ENCODE data around the gene SMYD3. TPM values are rescaled to one million over a fixed set of nuclear protein-coding genes. Genes with fewer than 3 reads are reported as not detected.
A peak's percentile ranks its signal among the peaks of the same experiment; 100 is the strongest.

Gene SMYD3
- total and polyA plus RNA-seq, 2 of the 13 experiments (the other 11 are each of a cell fraction or from before 2014, with no cell fraction given), result 27.7 to 35.8 TPM

DNA sequence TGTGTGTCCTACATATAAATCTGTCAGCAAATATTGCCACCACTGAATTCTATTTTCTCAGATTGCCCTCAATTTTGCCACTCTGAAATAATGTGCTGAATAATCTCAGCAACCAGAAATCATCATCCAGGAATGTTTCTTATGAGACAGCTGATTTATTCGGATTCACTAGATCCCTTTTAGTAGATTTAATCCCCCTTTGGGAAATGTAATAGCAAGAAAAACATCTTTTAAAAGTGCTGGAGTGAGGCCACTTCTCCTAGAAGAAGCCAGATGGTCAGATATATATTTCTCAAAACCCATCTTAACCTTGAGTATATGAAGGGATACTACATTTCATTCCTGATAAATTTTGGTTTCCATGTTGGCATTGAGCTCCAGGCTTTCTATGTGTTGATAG, 327.7 kb downstream of the SMYD3 start (continued):
- TF ChIP-seq KMT2B (CRISPR knock-in tag; IDR thresholded peaks at IDR 0.05) (no peak), AGO2 (optimal IDR thresholded peaks at IDR 0.05; ENCODE audit: low read depth, low read length) (no peak)

DNA sequence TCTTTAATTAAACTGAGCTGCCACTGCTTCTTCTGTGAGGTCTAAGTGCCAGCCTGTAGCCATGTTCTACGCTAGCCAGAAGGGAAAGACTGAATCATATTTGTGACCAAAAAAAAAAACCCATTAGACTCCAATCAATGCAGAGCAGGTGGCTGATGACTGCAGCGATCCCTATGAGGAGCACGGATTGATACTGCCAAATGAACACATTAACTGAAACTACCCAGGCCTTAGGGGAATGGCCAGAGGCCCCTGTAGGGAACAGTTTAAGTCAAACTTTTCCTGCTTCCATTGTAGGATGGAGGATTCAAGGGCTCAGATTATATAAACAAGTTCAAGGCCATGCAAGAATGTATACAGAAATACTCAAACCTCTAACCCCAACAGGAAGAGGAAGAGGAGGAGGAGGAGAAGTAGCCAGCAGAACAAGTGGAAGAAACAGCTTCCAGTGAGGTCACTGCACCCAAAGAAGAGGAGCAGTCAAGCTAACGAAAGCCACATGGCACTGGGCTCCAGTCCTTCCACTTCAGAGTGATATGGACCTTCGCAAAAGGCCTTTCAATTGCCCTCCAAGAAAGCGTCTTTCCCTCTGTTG, 328.3 kb downstream of the SMYD3 start:
- DNase-seq (ENCODE audit: low spot score), result peak; percentile 38
- H3K36me3 ChIP-seq (replicated peaks in 1 of 2; ENCODE audit: control insufficient read depth in 1 of 2, insufficient read depth in 2 of 2, low read length in 2 of 2), result no peaks in the 10 kb centered on the region
- BruUV-seq (replicated peaks), result no TSS peak
- intact Hi-C loops (cut with micrococcal nuclease; ENCODE audit: unreplicated experiment), result loop anchor here (5.0 kb wide), 1 partner anchor 38 kb away; no protein-coding TSS in a partner anchor
- H3K9ac ChIP-seq (ENCODE audit: insufficient read depth, low read depth, low read length), result no peak overlapping the region
- H3K79me2 ChIP-seq (ENCODE audit: insufficient read depth, low read length), result no peaks in the 10 kb centered on the region
- H3K4me2 ChIP-seq (ENCODE audit: low read depth, low read length), result 0 out of 2 replicates have a peak overlapping the region, but pooled peaks have one; percentile 19
- in situ Hi-C loops (cut with HindIII; ENCODE audit: extremely low pct_ligation_motif_present, low pct_unique_long_range_greater_than_20kb), result no loop called here
- no peaks in the 10 kb centered on the region for H3K27me3 ChIP-seq (ENCODE audit: control insufficient read depth in 1 of 2, insufficient read depth in 2 of 2, low read length in 2 of 2)
- H2AFZ ChIP-seq (ENCODE audit: low read length), result no peak overlapping the region
- ATAC-seq, result no peak
- no peaks in the 10 kb centered on the region for H4K20me1 ChIP-seq (ENCODE audit: insufficient read depth, low read length)
- 87% methylated on average over 6 of the region's 6 CpGs for WGBS (ENCODE audit: low lambda C conversion rate)
- no peaks in the 10 kb centered on the region for H3K9me3 ChIP-seq (ENCODE audit: low read length)
- H3K4me1 ChIP-seq (ENCODE audit: insufficient read depth, low read length), result peaks cover 50% of the 10 kb centered on the region
- FAIRE-seq, result no peak
- H3K27ac ChIP-seq (ENCODE audit: extremely low read length, insufficient read depth, low read length), result no peak overlapping the region
- ChIA-PET CTCF (ENCODE audit: low intra/inter-chr PET ratio, low total read pairs) (no interaction called here), POLR2A (no interaction called here)
- no peak overlapping the region for H3K4me3 ChIP-seq (replicated peaks in 1 of 3; ENCODE audit: insufficient read depth in 1 of 3, low read depth in 2 of 3, low read length in 3 of 3)
- TF ChIP-seq ZNF773 (CRISPR knock-in tag; IDR thresholded peaks at IDR 0.05; ENCODE audit: borderline replicate concordance), result no peak
- TF ChIP-seq NR2F2 (IDR thresholded peaks at IDR 0.05; ENCODE audit: borderline replicate concordance, low read depth), result no peak
- no peak for TF ChIP-seq FOXP1 (IDR thresholded peaks at IDR 0.05)
- peak; percentile 16; the same call in 1 of the 2 replicates for TF ChIP-seq FOXP1 (CRISPR knock-in tag; IDR thresholded peaks at IDR 0.05)
- no peak for TF ChIP-seq ZBTB21 (CRISPR knock-in tag; IDR thresholded peaks at IDR 0.05)
- 0 out of 2 replicates have a peak, but pooled peaks have one; percentile 26 for TF ChIP-seq ZNF644 (CRISPR knock-in tag; IDR thresholded peaks at IDR 0.05; ENCODE audit: low read depth)
- TF ChIP-seq ZFP37 (CRISPR knock-in tag; IDR thresholded peaks at IDR 0.05; ENCODE audit: borderline replicate concordance), result no peak
- peak; percentile 48; the same call in 1 of the 2 replicates for TF ChIP-seq NCOA2 (CRISPR knock-in tag; IDR thresholded peaks at IDR 0.05)
- no peak for TF ChIP-seq HDAC1 (CRISPR knock-in tag; IDR thresholded peaks at IDR 0.05)
- TF ChIP-seq KMT2B (CRISPR knock-in tag; IDR thresholded peaks at IDR 0.05), result no peak
- no peak for TF ChIP-seq ZNF749 (CRISPR knock-in tag; IDR thresholded peaks at IDR 0.05; ENCODE audit: borderline replicate concordance)
- peak; percentile 81; the same call in 1 of the 2 replicates for TF ChIP-seq RARA (CRISPR knock-in tag; IDR thresholded peaks at IDR 0.05)
- TF ChIP-seq NR2F6 (IDR thresholded peaks at IDR 0.05), result no peak; the same call in 1 of the 2 replicates
- peak; percentile 67 for TF ChIP-seq NR2F6 (CRISPR knock-in tag; IDR thresholded peaks at IDR 0.05)
- TF ChIP-seq ZSCAN25 (CRISPR knock-in tag; IDR thresholded peaks at IDR 0.05), result no peak
- TF ChIP-seq RXRB (CRISPR knock-in tag; IDR thresholded peaks at IDR 0.05; ENCODE audit: borderline replicate concordance), result peak; percentile 44
- TF ChIP-seq KDM1A (CRISPR knock-in tag; IDR thresholded peaks at IDR 0.05), result no peak
- TF ChIP-seq ZMYM2 (CRISPR knock-in tag; IDR thresholded peaks at IDR 0.05), result no peak
- TF ChIP-seq, protein P1, sequence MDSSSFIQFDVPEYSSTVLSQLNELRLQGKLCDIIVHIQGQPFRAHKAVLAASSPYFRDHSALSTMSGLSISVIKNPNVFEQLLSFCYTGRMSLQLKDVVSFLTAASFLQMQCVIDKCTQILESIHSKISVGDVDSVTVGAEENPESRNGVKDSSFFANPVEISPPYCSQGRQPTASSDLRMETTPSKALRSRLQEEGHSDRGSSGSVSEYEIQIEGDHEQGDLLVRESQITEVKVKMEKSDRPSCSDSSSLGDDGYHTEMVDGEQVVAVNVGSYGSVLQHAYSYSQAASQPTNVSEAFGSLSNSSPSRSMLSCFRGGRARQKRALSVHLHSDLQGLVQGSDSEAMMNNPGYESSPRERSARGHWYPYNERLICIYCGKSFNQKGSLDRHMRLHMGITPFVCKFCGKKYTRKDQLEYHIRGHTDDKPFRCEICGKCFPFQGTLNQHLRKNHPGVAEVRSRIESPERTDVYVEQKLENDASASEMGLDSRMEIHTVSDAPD (CRISPR knock-in tag; IDR thresholded peaks at IDR 0.05), result no peak
- TF ChIP-seq ETV6 (CRISPR knock-in tag; conservative IDR thresholded peaks at IDR 0.05), result no peak
- TF ChIP-seq SP5 (CRISPR knock-in tag; IDR thresholded peaks at IDR 0.05; ENCODE audit: borderline replicate concordance, low read depth), result 0 out of 2 replicates have a peak, but pooled peaks have one; percentile 25
- TF ChIP-seq, protein P2, sequence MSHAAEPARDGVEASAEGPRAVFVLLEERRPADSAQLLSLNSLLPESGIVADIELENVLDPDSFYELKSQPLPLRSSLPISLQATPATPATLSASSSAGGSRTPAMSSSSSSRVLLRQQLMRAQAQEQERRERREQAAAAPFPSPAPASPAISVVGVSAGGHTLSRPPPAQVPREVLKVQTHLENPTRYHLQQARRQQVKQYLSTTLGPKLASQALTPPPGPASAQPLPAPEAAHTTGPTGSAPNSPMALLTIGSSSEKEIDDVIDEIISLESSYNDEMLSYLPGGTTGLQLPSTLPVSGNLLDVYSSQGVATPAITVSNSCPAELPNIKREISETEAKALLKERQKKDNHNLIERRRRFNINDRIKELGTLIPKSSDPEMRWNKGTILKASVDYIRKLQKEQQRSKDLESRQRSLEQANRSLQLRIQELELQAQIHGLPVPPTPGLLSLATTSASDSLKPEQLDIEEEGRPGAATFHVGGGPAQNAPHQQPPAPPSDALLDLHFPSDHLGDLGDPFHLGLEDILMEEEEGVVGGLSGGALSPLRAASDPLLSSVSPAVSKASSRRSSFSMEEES (CRISPR knock-in tag; IDR thresholded peaks at IDR 0.05), result no peak
- no peak for TF ChIP-seq SMYD3 (CRISPR knock-in tag; IDR thresholded peaks at IDR 0.05)
- TF ChIP-seq DMAP1 (CRISPR knock-in tag; IDR thresholded peaks at IDR 0.05), result no peak
- no peak for TF ChIP-seq TOPORS (CRISPR knock-in tag; IDR thresholded peaks at IDR 0.05)
